Left lung (tissue), 14 donors: Measurements from ENCODE around the gene SEMA4A. TPM values are rescaled to one million over a fixed set of nuclear protein-coding genes. Genes with fewer than 3 reads are reported as not detected.
A peak's percentile ranks its signal among the peaks of the same experiment; 100 is the strongest.

Experiments
- ATAC-seq: fragments of 200-7000 bp; cut with Tn5 transposase; one replicate; pipeline ENCODE4 v1.9.1; 2020; ENCODE audit warnings: moderate library complexity
- DNase-seq, 4 donors: peaks; one replicate each; pipeline ENCODE4 v3.0.0-alpha.2; 2013 to 2020
- H3K27ac ChIP-seq, 2 donors: fragments of 200-600 bp; sonication (generic) in 1 of 2; one replicate each; pipeline versions ENCODE4 v1.5.0 to v1.8.0; 2020 to 2021
- H3K27me3 ChIP-seq, 2 donors: fragments of 200-600 bp; sonication (generic) in 1 of 2; one replicate each; pipeline versions ENCODE4 v1.5.0 to v1.8.0; 2020 to 2021
- H3K36me3 ChIP-seq, 2 donors: fragments of 200-600 bp; sonication (generic) in 1 of 2; one replicate each; pipeline versions ENCODE4 v1.5.0 to v1.8.0; 2020 to 2021
- H3K4me1 ChIP-seq, 2 donors: fragments of 200-600 bp; one replicate each; pipeline ENCODE4 v1.8.0; 2021
- H3K4me3 ChIP-seq, 2 donors: fragments of 200-600 bp; sonication (generic) in 1 of 2; one replicate each; pipeline versions ENCODE4 v1.5.0 to v1.8.0; 2020 to 2021; ENCODE audit warnings: mild to moderate bottlenecking in 1 of 2
- H3K9me3 ChIP-seq, 2 donors: fragments of 200-600 bp; sonication (generic) in 1 of 2; one replicate each; pipeline versions ENCODE4 v1.5.0 to v1.8.0; 2020 to 2021
- intact Hi-C, 2 donors: fragments of 100-400 bp; cut with DNase I; formaldehyde crosslinking; loops; one replicate each; pipeline versions ENCODE4 v1.11.2 to v1.14.2; 2022
- long read RNA-seq, 12 donors: library from polyadenylated mRNA in 2 of 12; unstranded in 2 of 12; transcript quantifications; one replicate each; pipeline ENCODE4 v2.0.0 and lab custom pipeline, GENCODE V29; 2019 to 2026
- polyA plus RNA-seq, 6 donors: library from polyadenylated mRNA; unstranded; fragments of 120-200 nt; gene quantifications; one replicate each; pipeline ENCODE4 v1.2.1, GENCODE V29; 2013; ENCODE audit not compliant: insufficient read length in 6 of 6
- total RNA-seq, 2 donors: library from RNA; stranded (reverse); fragmentation: NEBNext Ultra II Directional; extraction: Animal tissue kit (Norgen Biotek cat#: 25700); gene quantifications; one replicate each; pipeline ENCODE4 v1.2.1, GENCODE V29; 2021
- TF ChIP-seq, protein P1 (sequence below), 2 donors: fragments of 200-600 bp; sonication (generic) in 1 of 2; IDR thresholded peaks; one replicate each; pipeline versions ENCODE4 v1.5.0 to v1.8.0; 2021; ENCODE audit warnings: antibody characterized with exemption in 2 of 2
- donor health status: DM: no; HTN: yes; CAD: no.
- donor health status: DM: no; HTN: no; CAD: no.

The SEMA4A gene
- total RNA-seq, result 10 to 100 TPM; 25.4 to 41.3 TPM
- polyA plus RNA-seq, result 10 to 100 TPM; 18.3 to 27.0 (median 24.6) TPM
- long read RNA-seq, donor 1, partial matches to known transcripts, result 0 of 5 reads
- long read RNA-seq, donor 1, other reads (novel, unspliced or antisense), result 0 of 5 reads
- long read RNA-seq, donor 2, partial matches to known transcripts, result 0 of 2 reads
- long read RNA-seq, donor 2, other reads (novel, unspliced or antisense), result 0 of 2 reads
- long read RNA-seq, donor 3, result 0 reads
- long read RNA-seq, donor 4, partial matches to known transcripts, result 2 of 5 reads
- long read RNA-seq, donor 4, other reads (novel, unspliced or antisense), result 1 of 5 reads
- long read RNA-seq, donor 5, partial matches to known transcripts, result 0 of 1 reads
- long read RNA-seq, donor 5, other reads (novel, unspliced or antisense), result 0 of 1 reads
- long read RNA-seq, donor 6, result 0 reads
- long read RNA-seq, donor 7, result 0 reads
- long read RNA-seq, donor 8, partial matches to known transcripts, result 0 of 1 reads
- long read RNA-seq, donor 8, other reads (novel, unspliced or antisense), result 0 of 1 reads
- long read RNA-seq, donor 9, result 0 reads
- long read RNA-seq, donor 10, partial matches to known transcripts, result 4 of 9 reads
- long read RNA-seq, donor 10, other reads (novel, unspliced or antisense), result 2 of 9 reads
- long read RNA-seq, donor 11, partial matches to known transcripts, result 8 of 10 reads
- long read RNA-seq, donor 11, other reads (novel, unspliced or antisense), result 0 of 10 reads
- long read RNA-seq, donor 12, partial matches to known transcripts, result 0 of 2 reads
- long read RNA-seq, donor 12, other reads (novel, unspliced or antisense), result 0 of 2 reads

DNA sequence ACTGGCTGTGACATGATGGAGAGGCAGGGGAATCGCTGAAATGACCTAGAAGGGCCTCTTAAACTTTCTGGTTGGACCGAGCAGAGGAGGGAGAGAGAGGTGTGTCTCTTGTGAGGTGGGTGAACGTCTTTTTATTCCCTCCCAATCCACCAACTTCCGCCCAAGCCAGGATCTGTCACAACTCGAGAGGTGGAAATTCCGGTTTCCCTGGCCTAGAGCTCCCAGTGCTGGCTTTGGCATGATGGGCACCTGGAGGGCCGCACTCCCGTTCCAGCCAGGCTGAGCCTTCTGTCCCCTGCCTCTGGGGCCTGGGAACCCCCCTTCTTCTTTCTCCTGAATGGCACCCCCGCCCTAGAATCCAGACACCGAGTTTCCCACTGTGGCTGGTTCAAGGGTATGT, at the start of gene SEMA4A:
SEMA4A (plus strand) TSS at position 224 of the 400 bp plus-strand sequence. CDS start 994 bp downstream, outside the sequence.
- peaks cover 0 to 77% of the 10 kb centered on the region in 2 donors for H3K4me1 ChIP-seq
- TF ChIP-seq, protein P1, sequence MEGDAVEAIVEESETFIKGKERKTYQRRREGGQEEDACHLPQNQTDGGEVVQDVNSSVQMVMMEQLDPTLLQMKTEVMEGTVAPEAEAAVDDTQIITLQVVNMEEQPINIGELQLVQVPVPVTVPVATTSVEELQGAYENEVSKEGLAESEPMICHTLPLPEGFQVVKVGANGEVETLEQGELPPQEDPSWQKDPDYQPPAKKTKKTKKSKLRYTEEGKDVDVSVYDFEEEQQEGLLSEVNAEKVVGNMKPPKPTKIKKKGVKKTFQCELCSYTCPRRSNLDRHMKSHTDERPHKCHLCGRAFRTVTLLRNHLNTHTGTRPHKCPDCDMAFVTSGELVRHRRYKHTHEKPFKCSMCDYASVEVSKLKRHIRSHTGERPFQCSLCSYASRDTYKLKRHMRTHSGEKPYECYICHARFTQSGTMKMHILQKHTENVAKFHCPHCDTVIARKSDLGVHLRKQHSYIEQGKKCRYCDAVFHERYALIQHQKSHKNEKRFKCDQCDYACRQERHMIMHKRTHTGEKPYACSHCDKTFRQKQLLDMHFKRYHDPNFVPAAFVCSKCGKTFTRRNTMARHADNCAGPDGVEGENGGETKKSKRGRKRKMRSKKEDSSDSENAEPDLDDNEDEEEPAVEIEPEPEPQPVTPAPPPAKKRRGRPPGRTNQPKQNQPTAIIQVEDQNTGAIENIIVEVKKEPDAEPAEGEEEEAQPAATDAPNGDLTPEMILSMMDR (IDR thresholded peaks at IDR 0.05), result no peak
- H3K4me3 ChIP-seq, result peak within 1 kb of the TSS in 1 of 2 donors; percentile 47
- ATAC-seq (peak; percentile 67), DNase-seq (peak in 1 of 4 donors; percentile 87)
- H3K36me3 ChIP-seq, result peaks cover 0 to 17% of the 10 kb centered on the region in 2 donors
- H3K27ac ChIP-seq, result peak within 1 kb of the TSS in 1 of 2 donors; percentile 81
- peaks cover 0 to 11% of the 10 kb centered on the region in 2 donors for H3K27me3 ChIP-seq
- H3K9me3 ChIP-seq, result no peaks in the 10 kb centered on the region
- intact Hi-C loops, result no loop called here

DNA sequence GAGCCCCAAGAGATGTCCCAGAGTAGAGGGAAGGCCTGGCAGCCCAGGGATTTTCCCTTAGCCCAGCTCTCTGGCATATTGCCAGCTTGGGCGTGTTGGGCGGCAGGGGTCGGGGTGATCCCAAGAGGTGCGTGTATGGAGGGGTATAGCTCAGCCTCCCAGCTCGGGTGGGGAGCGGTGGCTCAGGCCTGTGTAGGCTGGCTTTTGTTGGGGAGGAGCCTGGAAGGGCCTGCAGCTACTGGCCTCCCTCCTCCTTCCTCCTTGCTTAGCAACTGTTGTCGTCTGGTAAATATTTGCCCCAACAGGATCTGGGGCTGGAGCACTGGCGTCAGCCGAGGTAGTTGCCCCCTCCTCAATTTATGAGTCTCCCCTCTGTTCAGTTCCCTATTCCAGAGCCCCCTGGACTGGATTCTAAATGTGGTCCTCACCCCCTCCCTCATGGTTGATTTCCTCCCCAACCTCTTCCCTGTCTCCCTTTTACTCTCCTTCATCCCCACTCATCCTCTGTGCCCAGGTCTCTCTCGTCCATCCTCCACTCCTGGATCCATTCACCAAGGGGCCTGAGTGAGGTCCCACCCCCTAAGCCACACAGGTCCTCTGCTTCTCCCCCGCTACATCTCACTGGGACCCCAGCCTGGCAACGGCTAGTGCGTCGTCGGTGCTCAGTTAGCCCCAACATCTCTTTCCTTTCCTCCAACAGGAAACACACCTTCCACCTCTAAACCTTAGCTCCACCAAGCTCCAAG, 49.1 kb upstream of the SEMA4A start:
- ATAC-seq (peak; percentile 75), DNase-seq (peak; percentile 85 to 96 (median 88))
- Histone ChIP-seq H3K9me3 (no peaks in the 10 kb centered on the region), H3K4me3 (no peak overlapping the region), H3K36me3 (no peaks in the 10 kb centered on the region), H3K27me3 (peaks cover 0 to 60% of the 10 kb centered on the region in 2 donors), H3K27ac (peak overlapping the region; percentile 93 to 94), H3K4me1 (peaks cover 39 to 67% of the 10 kb centered on the region in 2 donors)
- intact Hi-C loops, result no loop called here
- TF ChIP-seq, protein P1 (IDR thresholded peaks at IDR 0.05), result no peak

DNA sequence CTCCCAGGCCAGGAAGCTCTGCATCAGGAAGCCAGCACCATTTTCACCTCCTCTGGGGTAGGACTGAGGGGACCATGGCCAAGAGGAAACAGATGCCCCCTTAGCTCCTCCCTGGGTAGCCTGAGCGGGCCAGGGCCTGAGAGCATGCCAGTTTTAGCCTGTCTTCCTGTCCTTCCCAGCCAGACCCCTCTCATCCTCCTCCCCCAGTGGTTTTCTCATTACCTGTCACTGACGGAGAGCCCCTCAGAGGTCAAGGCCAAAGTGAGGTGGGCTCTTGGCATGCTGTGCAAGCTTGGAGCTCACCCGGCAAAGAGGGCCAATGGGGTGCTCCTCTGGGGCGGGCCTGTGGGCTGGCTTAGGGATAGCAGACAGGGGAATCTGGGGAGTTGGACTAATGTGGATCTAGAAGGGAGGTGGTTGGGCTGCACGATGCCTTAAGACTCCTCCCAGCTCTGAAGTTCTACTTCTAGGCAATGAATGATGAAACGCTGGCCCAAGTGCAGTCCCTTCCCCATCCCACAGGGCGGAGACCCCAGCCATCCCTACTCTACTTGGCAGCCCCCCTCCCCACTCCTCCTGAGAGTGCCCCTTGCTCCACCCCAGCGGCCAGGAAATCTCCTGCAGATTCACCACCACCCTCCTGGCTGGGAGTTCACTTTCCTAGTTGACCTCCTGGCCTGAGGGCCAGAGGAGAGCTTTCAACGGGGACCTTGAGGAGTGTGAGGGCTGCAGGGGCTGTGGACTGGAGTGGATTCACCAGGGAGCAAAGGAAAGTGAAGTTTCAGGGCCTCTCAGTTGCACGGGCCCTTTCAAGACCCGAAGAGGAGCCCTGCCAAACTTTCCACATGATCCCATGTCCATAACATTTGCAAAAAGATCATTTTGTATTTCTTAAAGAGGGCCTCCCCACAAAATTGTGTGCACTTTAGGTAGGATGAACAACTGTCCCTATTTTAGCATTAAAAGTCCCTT, 48.2 kb upstream of the SEMA4A start:
- Histone ChIP-seq H3K27me3 (peaks cover 0 to 56% of the 10 kb centered on the region in 2 donors), H3K27ac (peak overlapping the region; percentile 93 to 94), H3K4me3 (peak overlapping the region; percentile 19 to 34), H3K4me1 (peaks cover 39 to 67% of the 10 kb centered on the region in 2 donors), H3K36me3 (no peaks in the 10 kb centered on the region), H3K9me3 (no peaks in the 10 kb centered on the region)
- ATAC-seq (peak; percentile 13), DNase-seq (no peak)
- TF ChIP-seq, protein P1 (IDR thresholded peaks at IDR 0.05), result no peak
- intact Hi-C loops, result no loop called here

DNA sequence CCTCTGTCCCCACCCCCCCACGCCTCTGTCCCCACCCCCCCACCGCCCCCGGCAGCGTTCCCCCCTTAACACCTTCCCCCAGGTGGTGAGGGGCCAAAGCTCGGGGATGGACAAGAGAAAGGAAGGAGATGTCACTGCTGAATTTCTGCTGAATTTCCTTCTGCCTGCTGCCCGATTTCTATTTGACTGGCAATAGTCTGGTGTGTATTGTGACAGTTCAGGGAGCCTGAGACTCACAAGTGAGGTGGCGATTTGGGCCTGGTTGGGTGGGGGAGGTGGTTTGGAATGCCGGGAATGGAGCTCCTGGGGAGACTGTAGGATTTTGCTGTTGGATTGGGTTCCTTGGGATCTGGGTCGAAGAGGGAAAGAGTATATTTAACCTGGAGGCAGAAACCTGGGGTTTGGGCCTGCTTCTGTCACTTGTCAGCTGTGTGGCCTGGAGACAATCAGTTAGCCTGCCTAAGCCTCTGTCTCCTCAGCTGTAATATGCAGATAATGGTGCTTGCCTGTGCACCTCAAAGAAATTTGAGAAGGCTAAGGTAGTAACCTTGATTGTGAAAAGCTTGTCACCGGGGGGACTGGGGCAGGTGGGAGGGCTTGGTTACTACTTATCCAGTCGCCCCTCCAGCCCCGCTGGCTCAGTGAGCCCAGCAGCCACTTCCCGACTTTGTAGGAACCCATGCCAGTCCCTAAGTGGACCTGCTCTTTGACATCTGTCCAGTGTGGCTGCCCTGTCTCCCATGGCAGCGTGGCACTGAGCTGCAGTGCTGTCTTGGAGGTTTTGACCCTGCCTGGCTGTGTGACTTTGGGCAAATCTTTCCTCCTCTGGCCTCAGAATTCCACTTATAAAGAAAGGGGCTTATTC, 46.5 kb upstream of the SEMA4A start:
- no peaks in the 10 kb centered on the region for H3K36me3 ChIP-seq
- no peaks in the 10 kb centered on the region for H3K9me3 ChIP-seq
- H3K4me1 ChIP-seq, result peaks cover 43 to 55% of the 10 kb centered on the region in 2 donors
- peaks cover 0 to 57% of the 10 kb centered on the region in 2 donors for H3K27me3 ChIP-seq
- intact Hi-C loops, result no loop called here
- peak overlapping the region in 1 of 2 donors; percentile 34 for H3K4me3 ChIP-seq
- H3K27ac ChIP-seq, result peak overlapping the region; percentile 93 to 94
- ATAC-seq (peak; percentile 5), DNase-seq (no peak)
- TF ChIP-seq, protein P1 (IDR thresholded peaks at IDR 0.05), result no peak
